ENCODE data around the gene PCDHA3.
"Not testable (repeated sequence)": the region's sequence is repeated elsewhere in the genome, so short reads cannot be mapped to it uniquely, and the experiment has no call there.

GRCh38 chr5:140848139-140849102 lies 47.6 kb downstream of the PCDHA3 start, which contains the start of gene PCDHA9:
- TF ChIP-seq CTCF (IDR thresholded peaks at IDR 0.05); POLR2AphosphoS5 (IDR thresholded peaks at IDR 0.05); POLR2A (IDR thresholded peaks at IDR 0.05; ENCODE audit: low read depth): not testable (repeated sequence)
